ENCODE measurements around the gene OTOP1. TPM values are rescaled to one million over a fixed set of nuclear protein-coding genes. Genes with fewer than 3 reads are reported as not detected.

The OTOP1 gene
- total and polyA plus RNA-seq, 10 of the 15 experiments (the other 5 are each of a cell fraction or from before 2014, with no cell fraction given) = not detected

GRCh38 chr4:4248029-4248884, 21.5 kb upstream of the OTOP1 start, which contains the start of gene TMEM128 (continued):
- no peak for TF ChIP-seq EZH2 (IDR thresholded peaks at IDR 0.05; ENCODE audit: borderline replicate concordance, control insufficient read depth, low read depth, low read length)
- TF ChIP-seq SUPT20H (IDR thresholded peaks at IDR 0.05; ENCODE audit: borderline replicate concordance, control insufficient read depth, low read depth, low read length) = no peak
- TF ChIP-seq BMI1 (IDR thresholded peaks at IDR 0.05; ENCODE audit: borderline replicate concordance) = no peak
- no peak for TF ChIP-seq RFX5 (IDR thresholded peaks at IDR 0.05; ENCODE audit: low read depth, low read length)
- 0 out of 2 replicates have a peak, but pooled peaks have one; percentile 30 for TF ChIP-seq E2F4 (IDR thresholded peaks at IDR 0.05; ENCODE audit: low read depth, low read length)
- TF ChIP-seq CHD4 (IDR thresholded peaks at IDR 0.05) = no peak
- peak; percentile 96 for TF ChIP-seq POLR2AphosphoS5 (IDR thresholded peaks at IDR 0.05; ENCODE audit: low read length)
- TF ChIP-seq ZBTB33 (IDR thresholded peaks at IDR 0.05) = no peak; the same call in 1 of the 2 replicates
- no peak for TF ChIP-seq CBX3 (IDR thresholded peaks at IDR 0.05; ENCODE audit: borderline replicate concordance, low read depth)
- TF ChIP-seq ZNF384 (IDR thresholded peaks at IDR 0.05; ENCODE audit: borderline replicate concordance, low read depth, low read length) = no peak
- TF ChIP-seq TBL1XR1 (IDR thresholded peaks at IDR 0.05; ENCODE audit: low read depth, low read length) = no peak
- peak; percentile 67; the same call in 1 of the 2 replicates for TF ChIP-seq ATF2 (IDR thresholded peaks at IDR 0.05; ENCODE audit: low read length)
- no peak for TF ChIP-seq FOS (IDR thresholded peaks at IDR 0.05; ENCODE audit: borderline replicate concordance, extremely low read depth, insufficient read length)
- TF ChIP-seq SKIL (IDR thresholded peaks at IDR 0.05; ENCODE audit: low read depth, poor library complexity, severe bottlenecking) = peak; percentile 49
- no peak for TF ChIP-seq FOXM1 (IDR thresholded peaks at IDR 0.05; ENCODE audit: low read depth, low read length)
- no peak for TF ChIP-seq ZNF622 (IDR thresholded peaks at IDR 0.05)
- TF ChIP-seq KAT2A (conservative IDR thresholded peaks at IDR 0.05; ENCODE audit: control insufficient read depth, low read depth, low read length) = no peak
- TF ChIP-seq EP300 (IDR thresholded peaks at IDR 0.05; ENCODE audit: borderline replicate concordance in 1 of 2, control insufficient read depth in 1 of 2, low read depth in 2 of 2, low read length in 2 of 2) = no peak
- peak; percentile 94 for TF ChIP-seq SMAD5 (IDR thresholded peaks at IDR 0.05; ENCODE audit: low read depth)
- TF ChIP-seq JUNB (IDR thresholded peaks at IDR 0.05) = peak; percentile 11; the same call in 1 of the 2 replicates
- peak; percentile 68; the same call in 1 of the 2 replicates for TF ChIP-seq TCF3 (IDR thresholded peaks at IDR 0.05; ENCODE audit: borderline replicate concordance, insufficient read depth, low read depth, low read length)
- peak; percentile 97 for TF ChIP-seq YY1 (IDR thresholded peaks at IDR 0.05; ENCODE audit: low read depth, low read length)
- no peak for TF ChIP-seq MTA3 (IDR thresholded peaks at IDR 0.05; ENCODE audit: borderline replicate concordance, low read length)
- no peak for TF ChIP-seq TCF12 (IDR thresholded peaks at IDR 0.05; ENCODE audit: low read depth, low read length)
